NCI-H2227 (cell line): ENCODE results near the gene BST2.
A peak's percentile ranks its signal among the peaks of the same experiment; 100 is the strongest.

ENCODE experiments used
- DNase-seq: peaks from one replicate; lab custom pipeline; 2025; ENCODE audit not compliant: unreplicated experiment; lab: John Stamatoyannopoulos, UW

Gene BST2

DNA sequence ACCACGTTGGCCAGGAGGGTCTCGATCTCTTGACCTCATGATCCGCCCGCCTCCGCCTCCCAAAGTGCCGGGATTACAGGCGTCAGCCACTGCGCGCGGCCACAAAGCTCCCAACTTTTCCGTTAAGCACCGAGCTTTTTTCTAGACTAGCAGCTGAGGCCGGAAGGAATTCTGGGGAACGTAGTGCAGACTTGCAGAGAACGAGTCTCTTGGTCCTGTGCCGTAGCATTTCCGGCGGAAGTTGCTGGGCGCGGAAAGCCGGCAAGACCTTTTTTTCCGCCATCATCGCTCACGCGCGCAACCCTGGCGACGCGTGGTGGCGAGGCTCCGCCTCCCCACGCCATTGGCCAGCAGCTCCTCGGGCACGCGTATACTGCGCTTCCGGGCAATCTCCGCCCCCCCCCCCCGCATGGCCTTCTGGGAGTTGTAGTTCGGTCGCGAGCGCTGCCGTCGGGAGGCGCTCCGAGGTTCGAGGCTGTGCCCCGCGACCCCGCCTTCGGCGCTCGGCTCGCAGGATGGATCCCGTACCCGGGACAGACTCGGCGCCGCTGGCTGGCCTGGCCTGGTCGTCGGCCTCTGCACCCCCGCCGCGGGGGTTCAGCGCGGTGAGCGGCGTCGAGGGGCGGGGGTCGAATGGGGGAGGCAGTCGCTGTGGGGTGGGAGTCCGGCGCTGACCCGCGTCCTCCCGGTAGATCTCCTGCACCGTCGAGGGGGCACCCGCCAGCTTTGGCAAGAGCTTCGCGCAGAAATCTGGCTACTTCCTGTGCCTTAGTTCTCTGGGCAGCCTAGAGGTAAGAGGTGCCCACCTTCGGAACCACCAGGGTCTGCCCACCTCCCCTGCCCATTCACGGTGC, 14.4 kb upstream of the BST2 start, which contains the start of gene MVB12A:
MVB12A (plus strand) TSS at position 427 of the 854 bp plus-strand sequence; CDS start at position 516, 89 bp downstream.
- peak; percentile 97 for DNase-seq

DNA sequence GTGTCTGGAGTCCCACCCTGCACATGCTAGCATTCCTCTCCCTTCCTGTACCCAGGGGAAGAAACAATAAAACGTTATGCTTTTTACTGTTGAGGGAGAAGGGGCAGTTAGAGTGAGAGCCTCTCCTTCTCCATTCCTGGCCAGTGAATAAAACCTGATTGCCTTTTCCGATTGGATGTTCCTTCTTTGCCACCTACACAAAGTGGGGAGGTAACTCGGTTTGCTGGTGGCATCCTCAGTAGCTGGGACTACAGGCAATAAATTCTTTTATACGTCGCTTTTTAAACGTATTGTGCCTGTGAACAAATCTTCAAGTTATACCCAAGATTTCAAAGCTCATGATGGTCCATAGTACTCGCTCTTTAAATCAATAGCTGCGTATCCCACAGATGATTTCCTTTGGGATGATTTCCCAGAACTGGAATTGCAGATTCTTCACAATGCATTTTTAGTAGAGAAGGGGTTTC, 13.8 kb upstream of the BST2 start:
- peak; percentile 30 for DNase-seq

- no peak for DNase-seq
Measured at GRCh38 chr19:17418710-17419109, 13.3 kb upstream of the BST2 start.

DNA sequence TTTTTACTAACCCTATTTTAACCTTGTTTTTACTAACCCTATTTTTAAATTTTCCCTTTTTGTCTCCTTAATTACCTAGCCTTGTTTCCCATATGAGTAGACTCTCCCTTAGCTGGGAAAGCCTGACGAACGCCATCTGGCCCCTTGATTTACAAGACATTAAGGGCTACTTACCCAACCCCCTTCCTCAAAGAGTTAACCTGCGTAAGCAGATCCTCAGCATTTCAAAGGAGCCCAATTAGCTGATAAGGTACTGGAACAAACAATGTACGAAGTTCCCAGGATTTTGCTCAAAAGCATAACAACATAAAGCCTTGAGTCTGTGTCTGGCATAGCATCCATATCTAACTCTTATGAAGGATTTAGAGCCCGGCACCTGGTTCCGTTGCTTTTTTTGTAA, 9.7 kb upstream of the BST2 start:
- DNase-seq: peak; percentile 9

- no peak for DNase-seq
Measured at GRCh38 chr19:17414097-17414496, 8.7 kb upstream of the BST2 start.

DNA sequence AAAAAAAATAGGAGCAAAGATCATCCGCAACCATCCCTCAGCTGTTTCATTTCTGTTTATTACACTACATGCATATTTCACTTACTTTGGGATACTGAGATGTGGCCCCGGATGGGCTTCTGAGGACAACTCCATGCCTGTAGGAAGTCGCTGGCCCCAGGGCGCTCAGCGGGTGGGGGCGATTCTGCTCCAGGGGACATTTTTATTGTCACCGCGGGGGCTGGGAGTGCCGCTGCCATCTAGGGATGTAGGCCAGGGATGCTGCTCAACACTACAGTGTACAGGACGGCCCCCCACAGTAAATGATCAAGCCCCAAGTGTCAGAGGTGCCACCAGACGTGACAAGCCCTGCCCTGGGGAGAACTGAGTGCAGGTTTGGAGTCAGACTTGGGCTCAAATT, 6.4 kb upstream of the BST2 start:
- DNase-seq: no peak

GRCh38 chr19:17409990-17410389, 4.6 kb upstream of the BST2 start:
- DNase-seq: no peak

- no peak for DNase-seq
Measured at GRCh38 chr19:17406887-17407196, 1.4 kb upstream of the BST2 start.

GRCh38 chr19:17406046-17406886, 836 bp upstream of the BST2 start:
- DNase-seq: no peak

GRCh38 chr19:17404621-17405249, 695 bp downstream of the BST2 start:
- no peak for DNase-seq

- DNase-seq: no peak
Measured at GRCh38 chr19:17404015-17404414, 1.4 kb downstream of the BST2 start.

DNA sequence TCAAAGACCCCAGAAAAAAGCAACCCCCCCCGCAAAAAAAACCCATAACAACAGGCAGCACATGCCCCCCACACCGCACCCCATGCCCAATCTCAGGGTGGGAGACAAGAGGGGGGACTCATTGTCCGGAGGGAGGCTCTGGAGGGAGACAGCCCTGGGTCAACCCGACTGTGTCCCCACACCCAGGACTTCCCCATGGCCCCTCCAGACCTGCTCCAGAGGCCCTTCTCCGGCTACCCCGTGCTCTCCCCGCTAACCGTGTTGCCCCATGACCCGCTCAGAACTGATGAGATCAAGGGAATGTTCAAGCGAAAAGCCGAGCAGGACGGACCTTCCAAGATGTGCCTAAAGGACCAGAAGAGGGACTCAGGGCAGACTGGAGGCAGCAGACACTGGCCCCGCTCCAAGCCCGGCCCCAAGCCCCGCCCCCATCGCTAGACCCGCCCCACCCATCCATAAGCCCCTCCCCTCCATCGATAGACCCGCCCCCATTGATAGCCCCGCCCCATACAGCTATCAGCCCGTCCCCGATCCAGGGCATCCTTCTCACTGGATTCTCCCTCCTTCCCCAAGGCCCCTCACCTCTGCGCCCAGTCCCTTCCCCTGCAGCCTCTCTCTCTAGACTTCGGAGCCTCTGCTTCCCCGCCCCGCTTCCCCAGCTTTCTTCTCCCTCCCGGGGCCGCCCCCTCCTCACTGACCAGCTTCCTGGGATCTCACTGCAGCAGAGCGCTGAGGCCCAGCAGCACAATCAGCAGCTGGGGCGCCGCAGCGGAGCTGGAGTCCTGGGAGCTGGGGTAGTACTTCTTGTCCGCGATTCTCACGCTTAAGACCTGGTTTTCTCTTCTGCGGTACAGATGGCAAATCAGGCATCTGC, 2.2 kb downstream of the BST2 start:
- peak; percentile 10 for DNase-seq

- no peak for DNase-seq
Measured at GRCh38 chr19:17401628-17402027, 3.8 kb downstream of the BST2 start.

DNA sequence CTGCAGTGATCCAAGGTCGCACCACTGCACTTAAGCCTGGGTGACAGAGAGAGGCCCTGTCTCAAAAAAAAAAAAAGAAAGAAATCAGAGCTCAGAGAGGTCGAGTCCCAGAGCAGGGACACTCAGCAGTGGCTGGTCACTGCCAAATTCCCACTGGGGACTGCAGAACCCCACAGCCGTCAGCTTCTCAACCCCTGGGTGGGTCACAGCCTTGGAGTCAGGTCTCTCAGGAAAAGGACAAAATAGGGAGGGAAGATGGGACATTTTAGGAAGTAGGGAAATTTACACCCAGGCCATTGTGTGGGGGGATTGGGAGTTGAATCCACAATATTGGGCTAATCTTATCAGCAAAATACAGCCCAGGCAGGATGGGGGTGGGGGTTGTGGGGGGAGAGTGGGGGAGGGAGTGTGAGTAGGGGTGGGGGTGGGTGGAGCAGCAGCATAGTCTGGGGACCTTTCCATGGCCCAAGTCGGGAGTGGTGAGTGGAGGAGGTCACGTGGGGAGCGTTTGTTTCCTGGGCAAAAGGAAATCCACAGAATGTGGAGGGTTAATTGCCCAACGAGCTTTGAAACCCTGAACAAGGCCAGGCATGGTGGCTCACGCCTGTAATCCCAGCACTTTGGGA, 6.4 kb downstream of the BST2 start:
- DNase-seq: no peak

DNA sequence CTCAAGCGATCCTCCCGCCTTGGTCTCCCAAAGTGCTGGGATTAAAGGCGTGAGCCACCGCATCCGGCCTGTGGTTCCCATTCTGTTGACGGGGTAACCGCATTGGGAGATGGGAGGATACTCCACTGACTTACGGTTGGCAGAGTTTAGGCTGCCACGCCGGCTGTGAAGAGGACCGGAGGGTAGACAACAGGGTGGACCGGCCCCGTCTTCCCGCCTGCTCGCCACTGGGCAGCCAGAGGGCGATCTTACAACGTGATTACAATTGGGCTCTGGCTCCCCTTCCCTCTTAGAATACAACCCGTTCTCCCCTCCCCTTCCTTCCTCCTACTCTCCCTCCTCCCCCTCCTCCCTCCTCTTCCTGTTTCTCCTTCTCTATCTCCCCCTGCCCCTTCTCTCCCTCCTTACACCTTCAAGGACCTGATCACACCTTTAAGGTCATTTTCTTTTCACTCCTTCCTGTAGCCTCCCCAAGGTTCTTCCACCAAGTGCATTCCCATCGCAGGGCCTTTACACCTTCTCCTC, 10.5 kb downstream of the BST2 start:
- peak; percentile 28 for DNase-seq

DNA sequence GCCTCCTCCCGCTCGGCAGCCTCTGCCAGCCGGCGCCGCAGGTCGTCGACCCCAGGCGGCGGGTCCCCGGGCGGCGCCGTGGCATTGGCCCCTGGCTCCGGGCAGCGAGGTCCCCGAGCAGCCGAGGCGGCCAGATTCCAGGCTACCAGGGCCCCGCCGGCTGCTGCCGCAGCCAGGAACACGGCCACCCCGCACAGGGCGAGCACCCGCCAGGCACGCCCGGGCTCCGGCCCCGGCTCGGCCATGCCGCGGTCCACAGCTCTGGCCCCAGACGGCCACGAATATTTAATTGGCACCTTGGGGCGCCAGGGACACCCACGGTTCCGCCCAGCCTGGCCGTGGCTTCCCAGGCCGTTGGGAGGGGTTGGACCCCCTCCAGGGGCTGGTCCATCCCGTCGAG, 11.5 kb downstream of the BST2 start, which contains the start of gene CCDC194:
CCDC194 (minus strand) TSS at position 283 of the 400 bp plus-strand sequence; CDS start at position 245, 38 bp downstream.
- no peak for DNase-seq

GRCh38 chr19:17393002-17393401, 12.4 kb downstream of the BST2 start:
- DNase-seq: no peak

DNA sequence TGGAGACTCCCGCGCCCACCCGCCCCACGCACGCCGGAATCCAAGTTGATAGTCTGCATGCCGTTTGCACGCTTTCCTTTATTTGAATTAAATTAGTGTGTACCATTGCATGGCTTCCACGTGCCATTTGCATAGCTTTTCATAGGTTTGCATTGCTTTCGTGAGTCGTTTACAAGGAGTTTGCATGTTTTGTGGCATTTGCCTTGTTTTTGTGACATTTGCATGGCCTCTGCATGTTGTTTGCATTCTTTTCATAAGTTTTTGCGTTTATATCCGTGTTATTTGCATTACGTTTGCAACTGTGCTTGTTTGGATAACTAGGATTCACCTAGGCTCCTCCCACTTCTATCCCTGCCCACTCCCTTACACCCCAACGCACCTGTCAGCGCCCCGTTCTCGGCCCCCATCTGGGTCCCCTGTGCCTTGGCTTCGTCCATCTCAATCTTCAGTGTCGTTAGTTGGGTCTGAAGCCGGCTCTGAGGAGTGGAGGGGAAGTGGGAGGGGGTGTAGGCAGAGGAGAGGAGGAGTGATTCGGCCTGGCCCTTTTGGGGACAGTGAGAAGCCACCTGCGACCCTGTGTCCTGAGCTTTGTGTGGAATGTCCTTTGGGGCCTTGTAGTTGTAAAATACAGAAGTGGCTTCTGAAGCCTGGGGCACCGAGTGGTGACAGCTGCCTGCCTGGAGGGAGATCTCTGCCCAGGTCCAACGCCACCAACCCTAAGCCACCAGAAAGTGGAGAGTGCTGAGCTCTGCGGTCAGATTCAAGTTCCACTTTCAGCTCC, 13.9 kb downstream of the BST2 start:
- DNase-seq: no peak
